Neuron (in vitro differentiated cells): Measurements from ENCODE around the gene HTT-AS.

Source experiments
- H2AFZ ChIP-seq: one replicate; pipeline ENCODE4 v1.6.1; 2013; ENCODE audit warnings: low read depth, mild to moderate bottlenecking, inconsistent platforms, low read length, moderate library complexity
- H3K27me3 ChIP-seq: one replicate; pipeline ENCODE4 v1.6.1; 2013; ENCODE audit warnings: low read length; ENCODE audit not compliant: insufficient read depth
- H3K36me3 ChIP-seq: one replicate; pipeline ENCODE4 v1.6.1; 2013; ENCODE audit warnings: low read length; ENCODE audit not compliant: insufficient read depth
- H3K4me1 ChIP-seq: one replicate; pipeline ENCODE4 v1.6.1; 2013; ENCODE audit warnings: low read length; ENCODE audit not compliant: insufficient read depth
- H3K4me3 ChIP-seq: 2 replicates; pipeline ENCODE4 v1.5.1; 2013; ENCODE audit warnings: mild to moderate bottlenecking, low read length, moderate library complexity
- H3K9me3 ChIP-seq: one replicate; pipeline ENCODE4 v1.6.1; 2013; ENCODE audit warnings: low read length

The HTT-AS gene

GRCh38 chr4:3077796-3078195 is 3.5 kb upstream of the HTT-AS start:
- no peaks in the 10 kb centered on the region for H3K27me3 ChIP-seq
- H3K4me3 ChIP-seq: no peak overlapping the region
- H2AFZ ChIP-seq: no peak overlapping the region
- no peaks in the 10 kb centered on the region for H3K9me3 ChIP-seq
- H3K36me3 ChIP-seq: no peaks in the 10 kb centered on the region
- H3K4me1 ChIP-seq: peaks cover 22% of the 10 kb centered on the region

- H3K4me1 ChIP-seq: peaks cover 23% of the 10 kb centered on the region
These were observed 1.3 kb upstream of the HTT-AS start for GRCh38 chr4:3075652-3075981.

GRCh38 chr4:3074846-3075651 is 711 bp upstream of the HTT-AS start:
- H3K4me1 ChIP-seq: peaks cover 23% of the 10 kb centered on the region
- peak overlapping the region; percentile 98 for H3K4me3 ChIP-seq
- no peaks in the 10 kb centered on the region for H3K27me3 ChIP-seq
- no peaks in the 10 kb centered on the region for H3K9me3 ChIP-seq
- H2AFZ ChIP-seq: no peak overlapping the region
- no peaks in the 10 kb centered on the region for H3K36me3 ChIP-seq

More at GRCh38 chr4:3075652-3075981, 1.3 kb upstream of the HTT-AS start:
- no peaks in the 10 kb centered on the region for H3K36me3 ChIP-seq
- H3K27me3 ChIP-seq: no peaks in the 10 kb centered on the region
- H3K4me3 ChIP-seq: peak overlapping the region; percentile 98
- H3K9me3 ChIP-seq: no peaks in the 10 kb centered on the region
- no peak overlapping the region for H2AFZ ChIP-seq

- Histone ChIP-seq H3K36me3 (no peaks in the 10 kb centered on the region), H3K27me3 (no peaks in the 10 kb centered on the region), H2AFZ (peak overlapping the region; percentile 87), H3K4me1 (peaks cover 24% of the 10 kb centered on the region), H3K9me3 (no peaks in the 10 kb centered on the region), H3K4me3 (peak overlapping the region; percentile 88)
These were observed 920 bp downstream of the HTT-AS start for GRCh38 chr4:3073158-3074077.

GRCh38 chr4:3071811-3072210 is 2.5 kb downstream of the HTT-AS start:
- H3K4me1 ChIP-seq: peaks cover 32% of the 10 kb centered on the region
- no peaks in the 10 kb centered on the region for H3K9me3 ChIP-seq
- H3K27me3 ChIP-seq: no peaks in the 10 kb centered on the region
- H3K36me3 ChIP-seq: no peaks in the 10 kb centered on the region
- no peak overlapping the region for H2AFZ ChIP-seq
- no peak overlapping the region for H3K4me3 ChIP-seq

- Histone ChIP-seq H2AFZ (no peak overlapping the region), H3K4me3 (no peak overlapping the region), H3K36me3 (no peaks in the 10 kb centered on the region), H3K27me3 (no peaks in the 10 kb centered on the region), H3K9me3 (no peaks in the 10 kb centered on the region), H3K4me1 (peaks cover 23% of the 10 kb centered on the region)
These were observed 3.4 kb downstream of the HTT-AS start for GRCh38 chr4:3070709-3071500.

- Histone ChIP-seq H3K27me3 (no peaks in the 10 kb centered on the region), H3K9me3 (no peaks in the 10 kb centered on the region), H3K4me3 (no peak overlapping the region), H2AFZ (no peak overlapping the region), H3K4me1 (peaks cover 20% of the 10 kb centered on the region), H3K36me3 (no peaks in the 10 kb centered on the region)
These were observed 4.6 kb downstream of the HTT-AS start for GRCh38 chr4:3069661-3070199.

- no peaks in the 10 kb centered on the region for H3K9me3 ChIP-seq
These were observed 6.8 kb downstream of the HTT-AS start for GRCh38 chr4:3067473-3068001.

GRCh38 chr4:3066836-3067400 is 7.4 kb downstream of the HTT-AS start:
- no peaks in the 10 kb centered on the region for H3K27me3 ChIP-seq
- H3K9me3 ChIP-seq: no peaks in the 10 kb centered on the region
- no peak overlapping the region for H2AFZ ChIP-seq
- H3K4me3 ChIP-seq: no peak overlapping the region
- no peaks in the 10 kb centered on the region for H3K36me3 ChIP-seq
- peaks cover 10% of the 10 kb centered on the region for H3K4me1 ChIP-seq

More at GRCh38 chr4:3067473-3068001, 6.8 kb downstream of the HTT-AS start:
- no peak overlapping the region for H2AFZ ChIP-seq
- H3K36me3 ChIP-seq: no peaks in the 10 kb centered on the region
- H3K4me1 ChIP-seq: peaks cover 10% of the 10 kb centered on the region
- H3K4me3 ChIP-seq: no peak overlapping the region
- H3K27me3 ChIP-seq: no peaks in the 10 kb centered on the region

- Histone ChIP-seq H3K36me3 (no peaks in the 10 kb centered on the region), H3K4me1 (peaks cover 13% of the 10 kb centered on the region), H2AFZ (no peak overlapping the region), H3K9me3 (no peaks in the 10 kb centered on the region), H3K4me3 (no peak overlapping the region), H3K27me3 (no peaks in the 10 kb centered on the region)
These were observed 8.8 kb downstream of the HTT-AS start for GRCh38 chr4:3065551-3065950.

GRCh38 chr4:3062471-3062870 is 11.9 kb downstream of the HTT-AS start:
- H3K4me1 ChIP-seq: peaks cover 7% of the 10 kb centered on the region
- no peaks in the 10 kb centered on the region for H3K9me3 ChIP-seq
- H2AFZ ChIP-seq: no peak overlapping the region
- no peaks in the 10 kb centered on the region for H3K36me3 ChIP-seq
- H3K4me3 ChIP-seq: no peak overlapping the region
- no peaks in the 10 kb centered on the region for H3K27me3 ChIP-seq

- Histone ChIP-seq H2AFZ (no peak overlapping the region), H3K27me3 (no peaks in the 10 kb centered on the region), H3K4me3 (no peak overlapping the region), H3K36me3 (no peaks in the 10 kb centered on the region), H3K9me3 (peaks cover 3% of the 10 kb centered on the region), H3K4me1 (peaks cover 3% of the 10 kb centered on the region)
These were observed 13.4 kb downstream of the HTT-AS start for GRCh38 chr4:3060946-3061345.
